Kidney epithelial cell (primary cell): ENCODE data around the gene SECTM1. TPM values are rescaled to one million over a fixed set of nuclear protein-coding genes. Genes with fewer than 3 reads are reported as not detected.
"Not testable (repeated sequence)": the region's sequence is repeated elsewhere in the genome, so short reads cannot be mapped to it uniquely, and the experiment has no call there.

Experiments used
- DNase-seq: peaks from one replicate; pipeline ENCODE4 v3.0.0-alpha.2; 2010; ENCODE audit warnings: low read depth
- H3K27me3 ChIP-seq: 2 replicates; pipeline ENCODE4 v1.6.0; 2011; ENCODE audit warnings: low read length; ENCODE audit not compliant: control insufficient read depth, insufficient read depth
- H3K36me3 ChIP-seq: 2 replicates; pipeline ENCODE4 v1.5.1; 2011; ENCODE audit warnings: low read length; ENCODE audit not compliant: control insufficient read depth, insufficient read depth
- H3K4me3 ChIP-seq: 2 replicates; pipeline ENCODE4 v1.5.1; 2011; ENCODE audit warnings: low read depth, mild to moderate bottlenecking, control low read depth, low read length
- total RNA-seq: library from RNA; depleted of rRNA; stranded (reverse); fragments of >200 nt; gene quantifications from 2 replicates; pipeline ENCODE4 v1.2.3, GENCODE V29; 2015
- TF ChIP-seq, protein P1 (sequence below): IDR thresholded peaks from 2 replicates; pipeline ENCODE4 v1.5.1; 2011; ENCODE audit warnings: mild to moderate bottlenecking, moderate library complexity, low read length, control low read depth, inconsistent platforms; ENCODE audit not compliant: insufficient read depth, poor library complexity, severe bottlenecking

SECTM1 gene
- total RNA-seq, 1 donor from 2014 or later, result not detected

DNA sequence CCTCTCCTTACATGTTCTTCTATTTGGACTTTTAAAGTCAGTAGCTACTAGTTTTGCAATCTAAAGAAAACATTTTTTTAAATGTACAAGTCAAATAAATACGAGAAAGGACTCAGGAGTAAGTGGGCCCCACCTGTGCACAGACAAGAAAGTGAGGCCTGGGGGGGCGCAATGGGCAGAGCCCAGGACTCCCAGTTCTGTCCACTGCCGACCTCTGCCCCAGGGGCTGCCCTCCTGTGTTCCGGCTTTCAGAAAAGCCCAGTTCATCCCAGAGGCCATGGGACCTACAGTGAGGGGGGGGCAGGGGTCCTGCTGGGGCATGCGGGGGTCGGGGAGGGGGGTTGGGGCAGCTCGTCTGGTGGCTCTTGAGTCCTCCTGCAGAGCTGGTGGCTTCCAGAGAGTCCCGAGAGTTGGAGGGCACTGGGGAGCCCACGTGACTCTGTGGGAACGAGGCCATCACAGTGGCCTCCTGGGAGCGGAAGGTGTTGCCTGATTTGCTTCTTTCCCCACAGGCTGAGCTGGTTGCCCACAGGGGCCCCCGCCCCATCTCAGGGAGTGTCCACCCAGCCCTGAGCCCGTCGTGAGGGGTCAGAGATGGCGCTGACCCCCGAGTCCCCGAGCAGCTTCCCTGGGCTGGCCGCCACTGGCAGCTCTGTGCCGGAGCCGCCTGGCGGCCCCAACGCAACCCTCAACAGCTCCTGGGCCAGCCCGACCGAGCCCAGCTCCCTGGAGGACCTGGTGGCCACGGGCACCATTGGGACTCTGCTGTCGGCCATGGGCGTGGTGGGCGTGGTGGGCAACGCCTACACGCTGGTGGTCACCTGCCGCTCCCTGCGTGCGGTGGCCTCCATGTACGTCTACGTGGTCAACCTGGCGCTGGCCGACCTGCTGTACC lies 40.4 kb upstream of the SECTM1 start:
- TF ChIP-seq, protein P1, sequence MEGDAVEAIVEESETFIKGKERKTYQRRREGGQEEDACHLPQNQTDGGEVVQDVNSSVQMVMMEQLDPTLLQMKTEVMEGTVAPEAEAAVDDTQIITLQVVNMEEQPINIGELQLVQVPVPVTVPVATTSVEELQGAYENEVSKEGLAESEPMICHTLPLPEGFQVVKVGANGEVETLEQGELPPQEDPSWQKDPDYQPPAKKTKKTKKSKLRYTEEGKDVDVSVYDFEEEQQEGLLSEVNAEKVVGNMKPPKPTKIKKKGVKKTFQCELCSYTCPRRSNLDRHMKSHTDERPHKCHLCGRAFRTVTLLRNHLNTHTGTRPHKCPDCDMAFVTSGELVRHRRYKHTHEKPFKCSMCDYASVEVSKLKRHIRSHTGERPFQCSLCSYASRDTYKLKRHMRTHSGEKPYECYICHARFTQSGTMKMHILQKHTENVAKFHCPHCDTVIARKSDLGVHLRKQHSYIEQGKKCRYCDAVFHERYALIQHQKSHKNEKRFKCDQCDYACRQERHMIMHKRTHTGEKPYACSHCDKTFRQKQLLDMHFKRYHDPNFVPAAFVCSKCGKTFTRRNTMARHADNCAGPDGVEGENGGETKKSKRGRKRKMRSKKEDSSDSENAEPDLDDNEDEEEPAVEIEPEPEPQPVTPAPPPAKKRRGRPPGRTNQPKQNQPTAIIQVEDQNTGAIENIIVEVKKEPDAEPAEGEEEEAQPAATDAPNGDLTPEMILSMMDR, result no peak
- Histone ChIP-seq H3K4me3 (no peak overlapping the region), H3K27me3 (peaks cover 64% of the 10 kb centered on the region), H3K36me3 (no peaks in the 10 kb centered on the region)
- DNase-seq, result no peak

DNA sequence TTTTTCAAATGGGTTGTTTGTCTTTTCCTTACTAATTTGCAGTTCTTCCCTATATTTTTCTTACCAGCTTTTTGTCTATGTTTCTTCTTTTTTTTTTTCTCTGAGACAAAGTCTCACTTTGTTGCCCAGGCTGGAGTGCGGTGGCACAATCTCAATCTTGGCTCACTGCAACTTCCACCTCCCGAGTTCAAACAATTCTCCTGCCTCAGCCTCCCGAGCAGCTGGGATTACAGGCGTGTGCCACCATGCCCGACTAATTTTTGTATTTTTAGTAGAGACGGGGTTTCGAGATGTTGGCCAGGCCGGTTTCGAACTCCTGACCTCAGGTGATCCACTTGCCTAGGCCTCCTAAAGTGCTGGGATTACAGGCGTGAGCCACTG lies 39.5 kb upstream of the SECTM1 start:
- not testable (repeated sequence) for H3K4me3 ChIP-seq, H3K36me3 ChIP-seq, DNase-seq
- peaks cover 59% of the 10 kb centered on the region for H3K27me3 ChIP-seq

DNA sequence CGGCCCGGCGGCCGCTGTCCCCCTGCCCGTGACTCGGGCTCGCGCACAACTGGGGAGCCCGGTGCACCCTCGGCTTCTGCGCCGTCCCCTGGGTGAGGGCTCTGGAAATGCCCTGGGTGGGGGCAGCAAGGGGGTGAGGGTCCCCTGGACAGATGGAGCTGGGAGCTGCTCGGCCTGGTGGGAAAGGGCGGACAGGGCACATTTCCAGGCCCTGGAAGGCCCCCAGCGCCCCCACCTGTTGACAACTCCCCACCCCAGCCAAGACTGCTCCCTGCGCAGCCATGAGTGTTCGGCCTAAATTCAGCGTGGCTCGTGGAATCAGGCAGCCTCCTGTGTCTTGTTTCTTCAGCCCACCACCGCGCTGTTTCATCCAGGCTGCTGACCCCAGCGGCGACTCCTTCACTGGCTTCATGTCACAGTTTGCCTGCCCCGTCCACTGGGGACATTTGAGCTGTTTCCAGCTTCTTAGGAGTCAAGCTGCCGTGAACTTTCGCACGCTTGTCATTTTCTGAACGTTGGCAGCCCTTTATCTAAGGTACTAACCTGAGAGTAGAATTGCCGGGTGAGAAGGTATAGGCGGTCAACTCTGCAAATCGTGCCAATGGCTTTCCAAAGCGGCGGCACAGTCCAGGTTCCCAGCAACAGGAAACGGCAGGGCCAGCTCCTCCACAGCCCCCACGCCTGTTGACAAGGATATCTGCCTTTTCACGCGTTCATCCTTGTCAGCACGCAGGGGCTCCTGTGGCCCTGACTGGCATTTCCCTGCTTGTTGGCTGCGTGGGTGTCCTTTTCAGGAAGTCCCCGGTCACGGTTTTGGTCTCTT lies 38.9 kb upstream of the SECTM1 start:
- Histone ChIP-seq H3K27me3 (peaks cover 57% of the 10 kb centered on the region), H3K4me3 (no peak overlapping the region), H3K36me3 (no peaks in the 10 kb centered on the region)
- TF ChIP-seq, protein P1, result no peak
- no peak for DNase-seq

DNA sequence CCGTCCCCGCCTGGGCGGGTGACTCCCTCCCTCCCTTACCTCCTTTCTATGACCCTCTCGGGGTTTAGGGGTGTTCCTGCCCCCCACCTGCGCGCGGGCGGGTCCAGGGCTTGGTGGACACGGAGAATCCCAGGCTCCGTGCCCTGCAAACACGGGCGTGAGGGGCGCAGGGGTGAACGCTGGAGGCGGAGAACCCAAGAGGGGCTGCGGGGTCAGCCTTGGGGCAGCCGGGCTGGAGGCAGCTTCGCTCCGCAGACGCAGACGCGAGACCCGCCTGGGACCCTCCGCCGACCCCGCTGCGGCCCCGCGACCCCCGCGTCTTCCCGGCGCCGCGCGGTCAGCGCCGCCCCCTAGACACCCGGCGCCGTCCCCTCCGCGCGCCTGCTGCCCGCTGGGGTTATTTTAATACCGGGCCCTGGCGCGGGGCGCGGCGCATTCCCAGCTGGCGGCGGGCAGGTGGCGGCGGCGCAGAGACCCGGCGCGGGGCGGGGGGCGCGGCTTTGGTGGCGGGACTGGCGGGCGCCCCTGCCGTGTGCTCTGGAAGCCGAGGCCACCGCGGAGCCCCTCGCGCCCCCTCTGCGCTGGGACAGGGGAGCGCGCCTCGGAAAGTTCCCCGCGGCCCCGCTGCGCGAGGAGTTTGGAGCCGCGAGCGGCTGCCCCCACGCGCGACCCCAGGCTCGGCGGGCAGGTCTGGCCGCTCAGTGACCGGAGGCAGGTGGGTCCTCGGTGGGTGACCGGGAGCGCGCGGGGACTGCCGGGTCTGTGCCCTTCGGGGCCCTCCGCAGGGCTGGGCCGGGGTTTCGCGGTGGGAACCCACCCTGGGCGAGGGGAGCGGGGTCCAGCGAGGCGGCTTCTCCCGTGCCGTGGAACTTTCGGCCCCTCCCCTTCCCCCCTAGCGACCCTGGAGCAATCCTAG lies 38.0 kb upstream of the SECTM1 start, which contains the start of gene UTS2R:
UTS2R (plus strand) TSS at position 433 of the 916 bp plus-strand sequence. CDS start 2,560 bp downstream, outside the sequence.
- peaks cover 56% of the 10 kb centered on the region for H3K27me3 ChIP-seq
- H3K36me3 ChIP-seq, result no peaks in the 10 kb centered on the region
- TF ChIP-seq, protein P1, result no peak
- no peak for DNase-seq
- H3K4me3 ChIP-seq, result no peak within 1 kb of the TSS

DNA sequence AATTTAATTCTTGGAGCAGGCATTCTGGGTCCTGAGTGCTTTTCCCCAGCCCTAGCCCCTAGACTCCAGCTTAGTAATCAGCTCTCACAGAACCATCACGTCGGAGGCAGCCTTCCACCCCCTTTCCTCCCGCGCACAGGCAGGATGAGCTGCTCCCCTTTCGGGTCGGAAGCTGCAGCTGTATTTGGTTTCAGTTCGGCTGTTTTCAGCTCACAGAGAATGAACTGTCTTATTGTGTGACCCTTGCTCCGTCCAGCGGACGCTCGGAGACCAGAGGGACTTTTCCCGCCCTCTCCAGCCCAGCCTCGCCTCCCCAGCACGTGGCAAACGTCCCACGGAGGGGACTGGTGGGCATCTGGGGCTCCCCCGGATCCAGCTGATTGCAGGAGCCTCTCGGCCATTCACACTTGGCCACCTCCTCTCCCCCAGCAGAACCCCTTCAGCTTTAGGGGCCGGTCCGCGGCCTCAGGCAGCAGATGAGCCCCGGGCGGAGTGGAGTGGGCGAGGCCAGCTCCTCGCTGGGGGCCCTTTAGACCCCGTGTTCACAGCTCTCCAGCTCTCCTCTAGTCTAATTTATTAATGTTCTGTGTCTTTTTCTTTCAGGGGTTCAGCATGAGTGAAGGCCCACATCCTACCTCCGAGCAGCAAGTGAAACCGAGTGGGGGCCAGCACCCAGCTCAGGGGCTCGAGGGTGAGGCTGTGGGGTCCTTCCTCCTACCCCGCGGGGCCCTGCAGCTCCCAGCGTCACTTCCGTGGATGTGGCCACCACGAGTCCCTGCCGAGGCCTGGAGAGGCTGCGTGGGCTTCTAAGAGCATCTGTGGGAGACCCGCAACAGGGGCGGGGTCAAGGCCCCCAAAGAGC lies 37.1 kb upstream of the SECTM1 start:
- peaks cover 51% of the 10 kb centered on the region for H3K27me3 ChIP-seq
- H3K36me3 ChIP-seq, result no peaks in the 10 kb centered on the region
- TF ChIP-seq, protein P1, result no peak
- no peak for DNase-seq
- H3K4me3 ChIP-seq, result no peak overlapping the region
